GM23338 (cell line): ENCODE measurements around the gene NDST4. TPM values are rescaled to one million over a fixed set of nuclear protein-coding genes. Genes with fewer than 3 reads are reported as not detected.

ENCODE experiments used
- ATAC-seq: fragments of 200-7000 bp; cut with Tn5 transposase; 3 replicates; pipeline ENCODE4 v1.9.1; 2020
- DNase-seq: peaks from one replicate; pipeline ENCODE4 v3.0.0-alpha.2; 2015; ENCODE audit warnings: low spot score
- H2AFZ ChIP-seq: fragments of 200-600 bp; sonication (generic); 2 replicates; pipeline ENCODE4 v1.8.0; 2016; ENCODE audit warnings: antibody characterized with exemption, mild to moderate bottlenecking, moderate library complexity
- H3F3A ChIP-seq: fragments of 200-600 bp; sonication (generic); replicated peaks from 2 replicates; pipeline ENCODE4 v1.8.0; 2017; ENCODE audit warnings: antibody characterized with exemption, mixed run types, low read depth
- H3K27ac ChIP-seq: fragments of 200-600 bp; sonication (generic); 2 replicates; pipeline ENCODE4 v1.6.1; 2016; ENCODE audit warnings: low read depth
- H3K27me3 ChIP-seq: fragments of 200-600 bp; sonication (generic); 2 replicates; pipeline ENCODE4 v1.8.0; 2016; ENCODE audit warnings: mild to moderate bottlenecking, mixed run types, moderate library complexity; ENCODE audit not compliant: insufficient read depth
- H3K36me3 ChIP-seq: fragments of 200-600 bp; sonication (generic); 2 replicates; pipeline ENCODE4 v1.8.0; 2016; ENCODE audit warnings: mild to moderate bottlenecking; ENCODE audit not compliant: insufficient read depth
- H3K4me1 ChIP-seq: fragments of 200-600 bp; sonication (generic); 2 replicates; pipeline ENCODE4 v1.8.0; 2016; ENCODE audit warnings: mild to moderate bottlenecking, moderate library complexity; ENCODE audit not compliant: insufficient read depth
- H3K4me2 ChIP-seq: fragments of 200-600 bp; sonication (generic); 2 replicates; pipeline ENCODE4 v1.7.1; 2017; ENCODE audit warnings: mixed run types
- H3K4me3 ChIP-seq: fragments of 200-600 bp; sonication (generic); 2 replicates; pipeline ENCODE4 v1.6.1; 2016; ENCODE audit warnings: mixed run types
- H3K79me2 ChIP-seq: fragments of 200-600 bp; sonication (generic); replicated peaks from 2 replicates; pipeline ENCODE4 v1.8.0; 2017; ENCODE audit warnings: mild to moderate bottlenecking; ENCODE audit not compliant: insufficient read depth
- H3K9me2 ChIP-seq: fragments of 200-600 bp; sonication (generic); 2 replicates; pipeline ENCODE4 v1.8.0; 2017; ENCODE audit not compliant: insufficient read depth
- H4K20me1 ChIP-seq: fragments of 200-600 bp; sonication (generic); replicated peaks from 2 replicates; pipeline ENCODE4 v1.8.0; 2017; ENCODE audit warnings: mild to moderate bottlenecking; ENCODE audit not compliant: insufficient read depth
- H3K27ac Mint-ChIP-seq: 2 replicates; pipeline ENCODE4 v1.8.0; 2020; ENCODE audit warnings: inconsistent platforms, mild to moderate bottlenecking, moderate library complexity, mixed read lengths
- H3K27me3 Mint-ChIP-seq: 3 replicates; pipeline ENCODE4 v1.8.0; 2022; ENCODE audit warnings: low read depth, mild to moderate bottlenecking, moderate library complexity, mixed read lengths, inconsistent platforms; ENCODE audit not compliant: insufficient read depth, poor library complexity
- H3K36me3 Mint-ChIP-seq: 3 replicates; pipeline ENCODE4 v1.8.0; 2021; ENCODE audit warnings: low read depth, mild to moderate bottlenecking, inconsistent platforms, moderate library complexity, mixed read lengths
- H3K4me1 Mint-ChIP-seq: 3 replicates; pipeline ENCODE4 v1.8.0; 2020; ENCODE audit warnings: mild to moderate bottlenecking, inconsistent platforms, mixed read lengths
- H3K4me3 Mint-ChIP-seq: 3 replicates; pipeline ENCODE4 v1.8.0; 2021; ENCODE audit warnings: moderate library complexity, mild to moderate bottlenecking, inconsistent platforms, mixed read lengths
- H3K9me3 Mint-ChIP-seq: 3 replicates; pipeline ENCODE4 v1.8.0; 2020; ENCODE audit warnings: moderate library complexity, mild to moderate bottlenecking, inconsistent platforms, mixed read lengths
- CREB1 ChIP-seq: fragments of 250-450 bp; sonication (Bioruptor Pico); IDR thresholded peaks from 2 replicates; pipeline ENCODE4 v1.5.0; 2020; ENCODE audit warnings: low read depth, mild to moderate bottlenecking, moderate library complexity
- EZH2 ChIP-seq: fragments of 200-600 bp; sonication (generic); IDR thresholded peaks from one replicate; pipeline ENCODE4 v1.8.0; 2017; ENCODE audit warnings: antibody characterized with exemption, mild to moderate bottlenecking, low read depth; ENCODE audit not compliant: unreplicated experiment
- EZH2phosphoT487 ChIP-seq: fragments of 200-600 bp; sonication (generic); IDR thresholded peaks from one replicate; pipeline ENCODE4 v1.8.1; 2018; ENCODE audit warnings: antibody characterized with exemption; ENCODE audit not compliant: unreplicated experiment
- STAT1 ChIP-seq: IDR thresholded peaks from one replicate; pipeline ENCODE4 v1.6.1; 2016; ENCODE audit warnings: antibody characterized with exemption; ENCODE audit not compliant: unreplicated experiment
- ZNF331 ChIP-seq: fragments of 250-450 bp; sonication (Bioruptor Pico); IDR thresholded peaks from 2 replicates; pipeline ENCODE4 v1.5.0; 2020; ENCODE audit warnings: low read depth, mild to moderate bottlenecking, moderate library complexity
- polyA plus RNA-seq: library from polyadenylated mRNA; unstranded; fragments of >200 nt; fragmentation: Nextera tagmentation; extraction: Ambion mirVana; gene quantifications from 2 replicates; pipeline ENCODE4 v1.2.1, GENCODE V29; 2016
- total RNA-seq: library from RNA; depleted of rRNA; stranded (reverse); fragments of >200 nt; shearing (Covaris generic); gene quantifications from 2 replicates; pipeline ENCODE4 v1.2.3, GENCODE V29; 2014
- TF ChIP-seq, protein P1 (sequence below), 2 experiments: fragments of 200-600 bp in 1 of 2; sonication (generic) in 1 of 2; conservative IDR thresholded peaks; 2 replicates each; pipeline versions ENCODE4 v1.5.1 to v1.6.1; 2016 to 2017; ENCODE audit warnings: antibody characterized with exemption in 2 of 2, low read depth in 2 of 2, mild to moderate bottlenecking in 2 of 2, moderate library complexity in 1 of 2
- TF ChIP-seq, protein P2 (sequence below): IDR thresholded peaks from 2 replicates; pipeline ENCODE4 v1.6.1; 2016; ENCODE audit warnings: antibody characterized with exemption
- TF ChIP-seq, protein P3 (sequence below): fragments of 250-450 bp; sonication (Bioruptor Pico); IDR thresholded peaks from 2 replicates; pipeline ENCODE4 v1.5.0; 2020; ENCODE audit warnings: mild to moderate bottlenecking, moderate library complexity

NDST4 gene
- total and polyA plus RNA-seq, 2 experiments from 2014 or later, result not detected

DNA sequence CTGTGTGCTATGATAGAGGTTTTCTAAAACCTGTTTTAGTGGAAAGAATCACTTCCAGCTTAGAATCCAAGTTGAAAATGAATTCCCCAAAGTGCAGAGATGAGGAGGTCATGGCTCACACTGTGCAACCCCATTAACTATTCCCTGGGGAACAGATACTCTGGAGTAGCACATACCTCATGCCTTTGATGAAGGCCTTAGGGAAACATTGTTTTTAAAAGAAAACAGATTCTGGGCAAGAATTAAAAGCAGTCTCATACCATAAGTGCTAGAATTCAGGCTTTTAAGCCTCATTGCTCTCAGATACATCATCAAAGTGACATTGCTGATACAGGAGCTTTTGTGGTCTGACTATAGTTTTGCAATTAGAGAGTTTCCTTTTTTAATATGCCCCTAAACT, 115.1 kb downstream of the NDST4 start:
- TF ChIP-seq EZH2, result no peak
- TF ChIP-seq, protein P1, sequence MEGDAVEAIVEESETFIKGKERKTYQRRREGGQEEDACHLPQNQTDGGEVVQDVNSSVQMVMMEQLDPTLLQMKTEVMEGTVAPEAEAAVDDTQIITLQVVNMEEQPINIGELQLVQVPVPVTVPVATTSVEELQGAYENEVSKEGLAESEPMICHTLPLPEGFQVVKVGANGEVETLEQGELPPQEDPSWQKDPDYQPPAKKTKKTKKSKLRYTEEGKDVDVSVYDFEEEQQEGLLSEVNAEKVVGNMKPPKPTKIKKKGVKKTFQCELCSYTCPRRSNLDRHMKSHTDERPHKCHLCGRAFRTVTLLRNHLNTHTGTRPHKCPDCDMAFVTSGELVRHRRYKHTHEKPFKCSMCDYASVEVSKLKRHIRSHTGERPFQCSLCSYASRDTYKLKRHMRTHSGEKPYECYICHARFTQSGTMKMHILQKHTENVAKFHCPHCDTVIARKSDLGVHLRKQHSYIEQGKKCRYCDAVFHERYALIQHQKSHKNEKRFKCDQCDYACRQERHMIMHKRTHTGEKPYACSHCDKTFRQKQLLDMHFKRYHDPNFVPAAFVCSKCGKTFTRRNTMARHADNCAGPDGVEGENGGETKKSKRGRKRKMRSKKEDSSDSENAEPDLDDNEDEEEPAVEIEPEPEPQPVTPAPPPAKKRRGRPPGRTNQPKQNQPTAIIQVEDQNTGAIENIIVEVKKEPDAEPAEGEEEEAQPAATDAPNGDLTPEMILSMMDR (conservative IDR thresholded peaks at IDR 0.05; ENCODE audit: low read depth in 2 of 2), result no peak
- TF ChIP-seq, protein P2, sequence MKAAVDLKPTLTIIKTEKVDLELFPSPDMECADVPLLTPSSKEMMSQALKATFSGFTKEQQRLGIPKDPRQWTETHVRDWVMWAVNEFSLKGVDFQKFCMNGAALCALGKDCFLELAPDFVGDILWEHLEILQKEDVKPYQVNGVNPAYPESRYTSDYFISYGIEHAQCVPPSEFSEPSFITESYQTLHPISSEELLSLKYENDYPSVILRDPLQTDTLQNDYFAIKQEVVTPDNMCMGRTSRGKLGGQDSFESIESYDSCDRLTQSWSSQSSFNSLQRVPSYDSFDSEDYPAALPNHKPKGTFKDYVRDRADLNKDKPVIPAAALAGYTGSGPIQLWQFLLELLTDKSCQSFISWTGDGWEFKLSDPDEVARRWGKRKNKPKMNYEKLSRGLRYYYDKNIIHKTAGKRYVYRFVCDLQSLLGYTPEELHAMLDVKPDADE, result no peak
- no peak for TF ChIP-seq EZH2phosphoT487
- no peak for TF ChIP-seq STAT1
- TF ChIP-seq, protein P3, sequence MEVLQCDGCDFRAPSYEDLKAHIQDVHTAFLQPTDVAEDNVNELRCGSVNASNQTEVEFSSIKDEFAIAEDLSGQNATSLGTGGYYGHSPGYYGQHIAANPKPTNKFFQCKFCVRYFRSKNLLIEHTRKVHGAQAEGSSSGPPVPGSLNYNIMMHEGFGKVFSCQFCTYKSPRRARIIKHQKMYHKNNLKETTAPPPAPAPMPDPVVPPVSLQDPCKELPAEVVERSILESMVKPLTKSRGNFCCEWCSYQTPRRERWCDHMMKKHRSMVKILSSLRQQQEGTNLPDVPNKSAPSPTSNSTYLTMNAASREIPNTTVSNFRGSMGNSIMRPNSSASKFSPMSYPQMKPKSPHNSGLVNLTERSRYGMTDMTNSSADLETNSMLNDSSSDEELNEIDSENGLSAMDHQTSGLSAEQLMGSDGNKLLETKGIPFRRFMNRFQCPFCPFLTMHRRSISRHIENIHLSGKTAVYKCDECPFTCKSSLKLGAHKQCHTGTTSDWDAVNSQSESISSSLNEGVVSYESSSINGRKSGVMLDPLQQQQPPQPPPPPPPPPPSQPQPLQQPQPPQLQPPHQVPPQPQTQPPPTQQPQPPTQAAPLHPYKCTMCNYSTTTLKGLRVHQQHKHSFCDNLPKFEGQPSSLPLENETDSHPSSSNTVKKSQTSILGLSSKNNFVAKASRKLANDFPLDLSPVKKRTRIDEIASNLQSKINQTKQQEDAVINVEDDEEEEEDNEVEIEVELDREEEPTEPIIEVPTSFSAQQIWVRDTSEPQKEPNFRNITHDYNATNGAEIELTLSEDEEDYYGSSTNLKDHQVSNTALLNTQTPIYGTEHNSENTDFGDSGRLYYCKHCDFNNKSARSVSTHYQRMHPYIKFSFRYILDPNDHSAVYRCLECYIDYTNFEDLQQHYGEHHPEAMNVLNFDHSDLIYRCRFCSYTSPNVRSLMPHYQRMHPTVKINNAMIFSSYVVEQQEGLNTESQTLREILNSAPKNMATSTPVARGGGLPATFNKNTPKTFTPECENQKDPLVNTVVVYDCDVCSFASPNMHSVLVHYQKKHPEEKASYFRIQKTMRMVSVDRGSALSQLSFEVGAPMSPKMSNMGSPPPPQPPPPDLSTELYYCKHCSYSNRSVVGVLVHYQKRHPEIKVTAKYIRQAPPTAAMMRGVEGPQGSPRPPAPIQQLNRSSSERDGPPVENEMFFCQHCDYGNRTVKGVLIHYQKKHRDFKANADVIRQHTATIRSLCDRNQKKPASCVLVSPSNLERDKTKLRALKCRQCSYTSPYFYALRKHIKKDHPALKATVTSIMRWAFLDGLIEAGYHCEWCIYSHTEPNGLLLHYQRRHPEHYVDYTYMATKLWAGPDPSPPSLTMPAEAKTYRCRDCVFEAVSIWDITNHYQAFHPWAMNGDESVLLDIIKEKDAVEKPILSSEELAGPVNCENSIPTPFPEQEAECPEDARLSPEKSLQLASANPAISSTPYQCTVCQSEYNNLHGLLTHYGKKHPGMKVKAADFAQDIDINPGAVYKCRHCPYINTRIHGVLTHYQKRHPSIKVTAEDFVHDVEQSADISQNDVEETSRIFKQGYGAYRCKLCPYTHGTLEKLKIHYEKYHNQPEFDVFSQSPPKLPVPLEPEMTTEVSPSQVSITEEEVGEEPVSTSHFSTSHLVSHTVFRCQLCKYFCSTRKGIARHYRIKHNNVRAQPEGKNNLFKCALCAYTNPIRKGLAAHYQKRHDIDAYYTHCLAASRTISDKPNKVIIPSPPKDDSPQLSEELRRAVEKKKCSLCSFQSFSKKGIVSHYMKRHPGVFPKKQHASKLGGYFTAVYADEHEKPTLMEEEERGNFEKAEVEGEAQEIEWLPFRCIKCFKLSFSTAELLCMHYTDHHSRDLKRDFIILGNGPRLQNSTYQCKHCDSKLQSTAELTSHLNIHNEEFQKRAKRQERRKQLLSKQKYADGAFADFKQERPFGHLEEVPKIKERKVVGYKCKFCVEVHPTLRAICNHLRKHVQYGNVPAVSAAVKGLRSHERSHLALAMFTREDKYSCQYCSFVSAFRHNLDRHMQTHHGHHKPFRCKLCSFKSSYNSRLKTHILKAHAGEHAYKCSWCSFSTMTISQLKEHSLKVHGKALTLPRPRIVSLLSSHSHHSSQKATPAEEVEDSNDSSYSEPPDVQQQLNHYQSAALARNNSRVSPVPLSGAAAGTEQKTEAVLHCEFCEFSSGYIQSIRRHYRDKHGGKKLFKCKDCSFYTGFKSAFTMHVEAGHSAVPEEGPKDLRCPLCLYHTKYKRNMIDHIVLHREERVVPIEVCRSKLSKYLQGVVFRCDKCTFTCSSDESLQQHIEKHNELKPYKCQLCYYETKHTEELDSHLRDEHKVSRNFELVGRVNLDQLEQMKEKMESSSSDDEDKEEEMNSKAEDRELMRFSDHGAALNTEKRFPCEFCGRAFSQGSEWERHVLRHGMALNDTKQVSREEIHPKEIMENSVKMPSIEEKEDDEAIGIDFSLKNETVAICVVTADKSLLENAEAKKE (CRISPR knock-in tag), result no peak
- TF ChIP-seq CREB1, result no peak
- TF ChIP-seq ZNF331, result no peak
- H3K79me2 ChIP-seq, result no peaks in the 10 kb centered on the region
- H3K9me2 ChIP-seq, result no peaks in the 10 kb centered on the region
- no peaks in the 10 kb centered on the region for H3K4me1 ChIP-seq
- H3K9me3 Mint-ChIP-seq, result no peaks in the 10 kb centered on the region
- H3K4me3 ChIP-seq, result no peak overlapping the region
- no peaks in the 10 kb centered on the region for H4K20me1 ChIP-seq
- no peaks in the 10 kb centered on the region for H3K36me3 ChIP-seq
- H3K4me3 Mint-ChIP-seq, result no peak overlapping the region
- no peaks in the 10 kb centered on the region for H3K4me1 Mint-ChIP-seq
- H3K4me2 ChIP-seq, result no peak overlapping the region
- no peak for DNase-seq
- H3K36me3 Mint-ChIP-seq, result no peaks in the 10 kb centered on the region
- ATAC-seq, result no peak
- H3K27me3 Mint-ChIP-seq, result no peaks in the 10 kb centered on the region
- H3K27me3 ChIP-seq, result no peaks in the 10 kb centered on the region
- no peak overlapping the region for H3K27ac ChIP-seq
- H3F3A ChIP-seq, result no peaks in the 10 kb centered on the region
- no peak overlapping the region for H3K27ac Mint-ChIP-seq
- no peak overlapping the region for H2AFZ ChIP-seq
